H1 (cell line): ENCODE results near the gene KRT1. TPM values are rescaled to one million over a fixed set of nuclear protein-coding genes. Genes with fewer than 3 reads are reported as not detected.

ENCODE experiments used
- CTCF ChIA-PET: fragments of 300-600 bp; sonication (Branson Sonifier 250); formaldehyde crosslinking; loops from one replicate; lab custom pipeline; 2021; ENCODE audit not compliant: partially characterized antibody; lab: Charles Lee
- POLR2A ChIA-PET: fragments of 300-600 bp; sonication (Branson Sonifier 250); formaldehyde crosslinking; loops from one replicate; lab custom pipeline; 2021; ENCODE audit warnings: inconsistent platforms; ENCODE audit not compliant: partially characterized antibody; lab: Charles Lee
- DNase-seq, 2 experiments: peaks; one replicate each; pipeline versions ENCODE4 v3.0.0 to v3.0.0-alpha.2; 2010 to 2022; ENCODE audit warnings: low spot score in 2 of 2, low read depth in 1 of 2, mixed read lengths in 1 of 2
- FAIRE-seq: peaks from 2 replicates; lab custom pipeline; 2011; peaks lifted over from hg19 to GRCh38; lab: Jason Lieb, UNC
- H2AFZ ChIP-seq: 2 replicates; pipeline ENCODE4 v1.8.1; 2012; ENCODE audit warnings: low read length, inconsistent platforms
- H2AK5ac ChIP-seq: 2 replicates; pipeline ENCODE4 v1.6.1; 2013; ENCODE audit warnings: low read depth, low read length
- H2BK120ac ChIP-seq: replicated peaks from 2 replicates; pipeline ENCODE3; 2013; ENCODE audit warnings: low read depth, low read length, inconsistent platforms
- H2BK12ac ChIP-seq: 2 replicates; pipeline ENCODE4 v1.6.1; 2013; ENCODE audit warnings: low read depth, low read length
- H2BK15ac ChIP-seq: 2 replicates; pipeline ENCODE4 v1.6.1; 2013; ENCODE audit warnings: low read length
- H2BK20ac ChIP-seq: 2 replicates; pipeline ENCODE4 v1.6.1; 2013; ENCODE audit warnings: low read length
- H2BK5ac ChIP-seq: 2 replicates; pipeline ENCODE4 v1.6.1; 2013; ENCODE audit warnings: low read depth, low read length
- H3K14ac ChIP-seq: 2 replicates; pipeline ENCODE4 v1.6.1; 2013; ENCODE audit warnings: inconsistent platforms; ENCODE audit not compliant: insufficient read length
- H3K18ac ChIP-seq: 2 replicates; pipeline ENCODE4 v1.6.1; 2013; ENCODE audit warnings: low read length; ENCODE audit errors: extremely low read depth
- H3K23ac ChIP-seq: 2 replicates; pipeline ENCODE4 v1.6.1; 2013; ENCODE audit warnings: inconsistent platforms; ENCODE audit not compliant: insufficient read length
- H3K23me2 ChIP-seq: 2 replicates; pipeline ENCODE4 v1.6.1; 2013; ENCODE audit warnings: low read depth, low read length
- H3K27ac ChIP-seq: 2 replicates; pipeline ENCODE4 v1.6.1; 2011; ENCODE audit warnings: low read depth, low read length, inconsistent platforms
- H3K27me3 ChIP-seq, 4 experiments: replicated peaks in 1 of 4; 1 replicate in 1 of 4; 2 replicates in 3 of 4; pipeline versions ENCODE4 v1.6.1 to v1.8.1; 2011 to 2013; ENCODE audit warnings: low read length in 3 of 4, mild to moderate bottlenecking in 3 of 4, inconsistent platforms in 2 of 4, mixed read lengths in 2 of 4, moderate library complexity in 1 of 4; ENCODE audit not compliant: control insufficient read depth in 3 of 4, insufficient read depth in 3 of 4; ENCODE audit errors: extremely low read depth in 1 of 4
- H3K36me3 ChIP-seq, 4 experiments: 2 replicates each; pipeline versions ENCODE4 v1.6.1 to v1.8.1; 2011 to 2013; ENCODE audit warnings: mild to moderate bottlenecking in 4 of 4, low read length in 3 of 4, moderate library complexity in 2 of 4, control low read depth in 1 of 4, inconsistent platforms in 1 of 4; ENCODE audit not compliant: insufficient read depth in 4 of 4, control insufficient read depth in 2 of 4
- H3K4ac ChIP-seq: replicated peaks from 2 replicates; pipeline ENCODE3; 2013; ENCODE audit warnings: low read length, low read depth, mixed read lengths, inconsistent platforms; ENCODE audit not compliant: insufficient read length
- H3K4me1 ChIP-seq, 4 experiments: replicated peaks in 1 of 4; 1 replicate in 1 of 4; 2 replicates in 3 of 4; pipeline versions ENCODE4 v1.6.1 to v1.8.1; 2011 to 2013; ENCODE audit warnings: low read length in 3 of 4, inconsistent platforms in 2 of 4, mixed read lengths in 1 of 4; ENCODE audit not compliant: insufficient read depth in 4 of 4, control insufficient read depth in 3 of 4
- H3K4me2 ChIP-seq, 2 experiments: 2 replicates each; pipeline versions ENCODE4 v1.6.1 to v1.8.1; 2011 to 2013; ENCODE audit warnings: low read depth in 2 of 2, low read length in 2 of 2, control low read depth in 1 of 2, inconsistent platforms in 1 of 2, mild to moderate bottlenecking in 1 of 2; ENCODE audit not compliant: insufficient read depth in 1 of 2
- H3K4me3 ChIP-seq, 4 experiments: fragments of 200-600, 300-600 bp in 1 of 4; sonication (generic), shearing (Covaris generic), sonication (Bioruptor Twin) in 1 of 4; 2 replicates each; pipeline versions ENCODE4 v1.5.1 to v1.8.1; 2011 to 2016; ENCODE audit warnings: low read length in 4 of 4, low read depth in 3 of 4, control low read depth in 2 of 4, inconsistent platforms in 2 of 4, mild to moderate bottlenecking in 2 of 4, mixed read lengths in 1 of 4, moderate library complexity in 1 of 4; ENCODE audit not compliant: insufficient read depth in 2 of 4; ENCODE audit errors: extremely low read depth in 1 of 4
- H3K56ac ChIP-seq: replicated peaks from 2 replicates; pipeline ENCODE3; 2013; ENCODE audit warnings: low read depth, mild to moderate bottlenecking, mixed read lengths, low read length, inconsistent platforms; ENCODE audit not compliant: insufficient read length
- H3K79me1 ChIP-seq: 2 replicates; pipeline ENCODE4 v1.6.1; 2013; ENCODE audit warnings: low read depth, low read length, control low read depth
- H3K79me2 ChIP-seq, 2 experiments: 2 replicates each; pipeline versions ENCODE4 v1.6.1 to v1.8.1; 2012 to 2013; ENCODE audit warnings: low read length in 2 of 2, mild to moderate bottlenecking in 2 of 2, inconsistent platforms in 1 of 2; ENCODE audit not compliant: insufficient read depth in 2 of 2, control insufficient read depth in 1 of 2
- H3K9ac ChIP-seq, 4 experiments: replicated peaks in 1 of 4; 1 replicate in 1 of 4; 2 replicates in 3 of 4; pipeline versions ENCODE4 v1.6.1 to v1.8.1; 2011 to 2013; ENCODE audit warnings: low read depth in 3 of 4, low read length in 3 of 4, control low read depth in 2 of 4, mild to moderate bottlenecking in 2 of 4, moderate library complexity in 2 of 4, inconsistent platforms in 1 of 4; ENCODE audit errors: extremely low read depth in 1 of 4
- H3K9me3 ChIP-seq, 2 experiments: 2 replicates each; pipeline versions ENCODE4 v1.6.1 to v1.8.1; 2012 to 2013; ENCODE audit warnings: mild to moderate bottlenecking in 2 of 2, moderate library complexity in 2 of 2, control low read depth in 1 of 2, inconsistent platforms in 1 of 2, low read depth in 1 of 2, low read length in 1 of 2, mixed read lengths in 1 of 2; ENCODE audit not compliant: insufficient read depth in 2 of 2
- H4K20me1 ChIP-seq, 2 experiments: replicated peaks in 1 of 2; 2 replicates each; pipeline versions ENCODE3 to v1.8.1; 2011 to 2013; ENCODE audit warnings: inconsistent platforms in 2 of 2, low read length in 2 of 2, mild to moderate bottlenecking in 1 of 2; ENCODE audit not compliant: insufficient read depth in 2 of 2, control insufficient read depth in 1 of 2
- H4K5ac ChIP-seq: 2 replicates; pipeline ENCODE4 v1.6.1; 2013; ENCODE audit warnings: low read length, low read depth, mixed read lengths, inconsistent platforms; ENCODE audit not compliant: insufficient read length
- H4K8ac ChIP-seq: 2 replicates; pipeline ENCODE4 v1.8.0; 2013; ENCODE audit warnings: mild to moderate bottlenecking, moderate library complexity, low read length, inconsistent platforms; ENCODE audit not compliant: insufficient read depth; ENCODE audit errors: extremely low read depth
- H4K91ac ChIP-seq: replicated peaks from 2 replicates; pipeline ENCODE3; 2013; ENCODE audit warnings: low read length, mixed read lengths, inconsistent platforms; ENCODE audit not compliant: insufficient read length
- EGR1 ChIP-seq: IDR thresholded peaks from 2 replicates; pipeline ENCODE4 v1.6.1; 2011; ENCODE audit warnings: low read depth, low read length, borderline replicate concordance
- KDM4A ChIP-seq: IDR thresholded peaks from one replicate; pipeline ENCODE4 v1.7.1; 2012; ENCODE audit warnings: low read depth, mild to moderate bottlenecking, moderate library complexity, low read length, inconsistent platforms; ENCODE audit not compliant: severe bottlenecking
- KDM5A ChIP-seq: fragments of 200-600 bp; IDR thresholded peaks from 2 replicates; pipeline ENCODE4 v1.7.1; 2012; ENCODE audit warnings: mild to moderate bottlenecking, low read length, inconsistent platforms, mixed read lengths
- RFX5 ChIP-seq: IDR thresholded peaks from 2 replicates; pipeline ENCODE4 v1.6.1; 2011; ENCODE audit warnings: low read depth, low read length, improper control_type of control experiment, borderline replicate concordance
- SAP30 ChIP-seq: fragments of 300-600 bp; sonication (generic); IDR thresholded peaks from 2 replicates; pipeline ENCODE4 v1.7.1; 2012; ENCODE audit warnings: low read length, moderate library complexity, mild to moderate bottlenecking, inconsistent platforms; ENCODE audit not compliant: insufficient read depth, insufficient replicate concordance
- SIX5 ChIP-seq: IDR thresholded peaks from 2 replicates; pipeline ENCODE4 v1.6.1; 2011; ENCODE audit warnings: mild to moderate bottlenecking, low read depth, low read length
- SUZ12 ChIP-seq: fragments of 200-600 bp; sonication (generic); IDR thresholded peaks from 2 replicates; pipeline ENCODE4 v1.6.1; 2012; ENCODE audit warnings: mild to moderate bottlenecking, inconsistent platforms, low read length, moderate library complexity, mixed read lengths
- WGBS, 2 experiments: shearing (Covaris generic) in 1 of 2; methylation state at CpG; one replicate each; pipeline versions ENCODE4 v1.1.6 to v1.1.7; 2013 to 2015; ENCODE audit warnings: low lambda C conversion rate in 2 of 2, mixed read lengths in 2 of 2, inconsistent platforms in 1 of 2, low coverage in 1 of 2, missing lambda C conversion rate in 1 of 2; ENCODE audit not compliant: insufficient replicate concordance in 2 of 2, insufficient coverage in 1 of 2, insufficient read length in 1 of 2; ENCODE audit errors: extremely low coverage in 1 of 2, missing lambda C conversion rate in 1 of 2; 5-methylcytosine and 5-hydroxymethylcytosine counted together
- polyA plus RNA-seq, 7 experiments: library from polyadenylated mRNA; depleted of rRNA in 3 of 7; stranded (reverse) in 5 of 7; unstranded in 2 of 7; fragments of >200 nt in 5 of 7; fragments of 200-250 nt in 2 of 7; gene quantifications; 1 replicate in 5 of 7; 2 replicates in 1 of 7; 4 replicates in 1 of 7; pipeline versions ENCODE4 v1.2.1 to v1.2.3, GENCODE V29; 2011 to 2013; ENCODE audit warnings: missing spikeins in 2 of 7, mixed read lengths in 2 of 7
- total RNA-seq: library from RNA; stranded (reverse); fragmentation: NEBNext Ultra II Directional; extraction: Animal tissue kit (Norgen Biotek cat#: 25700); gene quantifications from 2 replicates; pipeline ENCODE4 v1.2.1, GENCODE V29; 2021
- TF ChIP-seq, protein P1 (sequence below): IDR thresholded peaks from 2 replicates; pipeline ENCODE4 v1.6.1; 2012; ENCODE audit warnings: inconsistent platforms
- TF ChIP-seq, protein P2 (sequence below): IDR thresholded peaks from 2 replicates; pipeline ENCODE4 v1.6.1; 2011; ENCODE audit warnings: low read depth, mild to moderate bottlenecking, low read length; ENCODE audit not compliant: insufficient read depth

The KRT1 gene
- total and polyA plus RNA-seq, 2 of the 8 experiments (the other 6 are each of a cell fraction or from before 2014, with no cell fraction given) = not detected

DNA sequence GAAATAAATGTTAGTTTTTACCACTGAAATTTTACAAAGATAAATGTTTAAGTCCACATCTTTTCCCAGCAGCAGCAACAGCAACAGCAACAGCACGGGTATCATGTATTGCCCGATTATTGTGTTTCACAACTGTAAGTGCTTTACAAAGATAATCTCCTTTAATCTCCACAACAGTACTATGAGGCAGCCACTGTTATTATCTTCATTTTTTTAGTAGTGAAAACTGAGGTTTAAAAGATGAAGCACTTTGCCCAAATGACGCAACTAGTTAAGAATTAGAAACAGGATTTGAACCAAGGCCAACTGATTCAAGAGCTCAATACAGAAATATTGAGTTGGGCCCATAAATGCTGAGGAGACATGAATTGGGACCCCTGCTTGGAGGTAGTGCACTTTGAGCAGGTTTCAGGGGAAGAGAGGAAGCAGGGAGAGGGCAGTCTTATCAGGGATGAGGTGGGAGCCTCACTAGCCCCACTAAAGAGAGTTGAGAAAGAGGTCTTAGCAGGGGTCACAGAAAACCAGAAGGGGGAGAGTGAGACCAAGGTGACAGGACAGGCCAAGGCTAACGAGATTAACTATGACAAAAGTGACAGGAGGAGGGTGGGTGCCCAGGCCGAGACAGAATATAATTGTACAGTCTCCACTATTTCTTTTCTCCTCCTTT lies 43.5 kb downstream of the KRT1 start:
- no peak overlapping the region for H2BK12ac ChIP-seq
- H2BK5ac ChIP-seq = no peak overlapping the region
- TF ChIP-seq SUZ12 = no peak
- TF ChIP-seq SAP30 = no peak
- TF ChIP-seq SIX5 = no peak
- TF ChIP-seq KDM5A = no peak
- TF ChIP-seq, protein P1, sequence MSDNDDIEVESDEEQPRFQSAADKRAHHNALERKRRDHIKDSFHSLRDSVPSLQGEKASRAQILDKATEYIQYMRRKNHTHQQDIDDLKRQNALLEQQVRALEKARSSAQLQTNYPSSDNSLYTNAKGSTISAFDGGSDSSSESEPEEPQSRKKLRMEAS = no peak
- TF ChIP-seq RFX5 = no peak
- TF ChIP-seq, protein P2, sequence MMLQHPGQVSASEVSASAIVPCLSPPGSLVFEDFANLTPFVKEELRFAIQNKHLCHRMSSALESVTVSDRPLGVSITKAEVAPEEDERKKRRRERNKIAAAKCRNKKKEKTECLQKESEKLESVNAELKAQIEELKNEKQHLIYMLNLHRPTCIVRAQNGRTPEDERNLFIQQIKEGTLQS = no peak
- TF ChIP-seq EGR1 = no peak
- no peak for TF ChIP-seq KDM4A
- no peak overlapping the region for H3K27ac ChIP-seq
- H2BK20ac ChIP-seq = no peak overlapping the region
- no peak overlapping the region for H3K14ac ChIP-seq
- H3K18ac ChIP-seq = no peak overlapping the region
- POLR2A ChIA-PET = no interaction called here
- H3K56ac ChIP-seq = no peak overlapping the region
- CTCF ChIA-PET = interaction anchor here (0.6 to 1.3 kb wide), 4 partner anchors 21 to 1450 kb away, joined by 3 read pairs; no protein-coding TSS in a partner anchor
- H3K4me1 ChIP-seq = no peaks in the 10 kb centered on the region
- no peak overlapping the region for H4K5ac ChIP-seq
- H3K4me2 ChIP-seq = no peak overlapping the region
- no peak overlapping the region for H2AK5ac ChIP-seq
- H2AFZ ChIP-seq = no peak overlapping the region
- H2BK15ac ChIP-seq = no peak overlapping the region
- H2BK120ac ChIP-seq = no peak overlapping the region
- H3K23ac ChIP-seq = no peak overlapping the region
- no peaks in the 10 kb centered on the region for H3K79me1 ChIP-seq
- H3K4ac ChIP-seq = no peak overlapping the region
- H3K27me3 ChIP-seq = peaks cover 0 to 1% (median 0%) of the 10 kb centered on the region in 4 experiments; a peak in 2 of 7 replicates
- H3K23me2 ChIP-seq = no peaks in the 10 kb centered on the region
- DNase-seq (peak in 1 of 2 experiments; percentile 30), FAIRE-seq (no peak)
- no peaks in the 10 kb centered on the region for H3K36me3 ChIP-seq
- H3K9me3 ChIP-seq = no peaks in the 10 kb centered on the region
- WGBS, 2 experiments = 89% methylated on average over 5 of the region's 5 CpGs; no CpG with 5 or more reads in 1 of the 2 experiments
- H3K79me2 ChIP-seq = no peaks in the 10 kb centered on the region
- H4K8ac ChIP-seq = no peak overlapping the region
- no peak overlapping the region for H4K91ac ChIP-seq
- no peak overlapping the region for H3K9ac ChIP-seq
- no peaks in the 10 kb centered on the region for H4K20me1 ChIP-seq
- H3K4me3 ChIP-seq = no peak overlapping the region
